GM18868 (cell line): Measurements from ENCODE around the gene HBEGF.
A peak's percentile ranks its signal among the peaks of the same experiment; 100 is the strongest.

Experiments used
- ATAC-seq: cut with Tn5 transposase; IDR thresholded peaks from one replicate; pipeline ENCODE4 v1.9.1; 2021; ENCODE audit warnings: mild to moderate bottlenecking, moderate library complexity; ENCODE audit not compliant: unreplicated experiment

The HBEGF gene

GRCh38 chr5:140305471-140305870 is 40.9 kb downstream of the HBEGF start:
- ATAC-seq: no peak

DNA sequence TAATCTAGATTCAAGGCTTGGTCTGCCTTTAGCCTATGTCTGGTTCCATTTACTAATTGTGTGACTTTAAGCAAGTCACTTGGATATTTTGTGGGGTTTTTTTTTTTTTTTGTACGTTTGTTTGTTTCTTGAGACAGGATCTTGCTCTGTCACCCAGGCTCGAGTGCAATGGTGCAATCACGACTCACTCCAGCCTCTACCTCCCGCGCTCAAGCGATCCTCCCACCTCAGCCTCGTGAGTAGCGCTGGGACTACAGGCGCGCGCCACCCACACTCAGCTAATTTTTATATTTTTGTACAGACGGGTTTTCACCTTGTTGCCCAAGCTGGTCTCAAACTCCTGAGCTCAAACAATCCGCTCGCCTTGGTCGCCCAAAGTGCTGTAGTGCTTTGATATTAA is 42.4 kb downstream of the HBEGF start:
- ATAC-seq: no peak

DNA sequence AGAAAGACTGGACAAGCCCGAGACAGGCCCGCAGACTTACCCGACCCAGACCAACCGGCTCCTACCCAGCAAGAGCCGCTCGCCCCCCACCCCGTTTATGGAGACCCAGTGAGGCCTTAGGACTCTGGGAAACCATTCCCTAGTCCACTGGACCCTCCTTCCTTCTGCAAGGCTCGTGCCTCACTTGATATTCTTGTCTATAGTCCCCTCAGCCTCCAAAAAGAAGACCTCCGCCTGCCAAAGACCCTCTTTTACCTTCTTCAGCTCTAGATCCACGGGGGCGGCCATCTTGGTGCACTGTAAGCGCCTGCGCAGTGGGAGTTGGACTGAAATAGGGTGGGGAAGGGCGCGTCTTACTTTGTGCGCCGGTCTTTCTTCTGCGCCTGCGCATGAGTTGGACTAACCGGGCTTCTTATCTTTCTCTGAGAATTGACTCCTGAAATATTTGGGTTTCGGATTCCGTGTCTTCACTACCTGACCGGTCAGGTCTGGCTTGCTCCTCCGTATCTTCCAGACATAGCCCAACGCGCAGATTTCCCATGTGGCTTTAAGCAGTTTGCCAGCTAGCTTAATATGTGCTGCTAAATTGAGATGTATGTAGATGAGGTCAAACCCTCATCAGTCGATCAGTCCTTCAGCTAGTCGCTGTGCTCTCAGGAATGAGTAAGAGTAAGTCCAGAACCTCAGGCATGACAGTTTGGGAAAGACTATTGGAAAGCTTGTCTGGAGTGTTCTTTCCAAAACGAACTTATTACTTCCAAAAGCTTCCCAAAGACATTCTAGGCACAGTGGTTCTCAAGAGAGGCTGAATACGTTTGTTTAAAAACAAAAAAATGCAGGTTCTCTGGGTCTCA is 43.4 kb downstream of the HBEGF start, which contains the start of gene PFDN1:
TSS of gene PFDN1 (minus strand) at position 316 of the 854 bp plus-strand sequence. CDS start at position 288, 28 bp downstream.
- peak; percentile 98 for ATAC-seq

DNA sequence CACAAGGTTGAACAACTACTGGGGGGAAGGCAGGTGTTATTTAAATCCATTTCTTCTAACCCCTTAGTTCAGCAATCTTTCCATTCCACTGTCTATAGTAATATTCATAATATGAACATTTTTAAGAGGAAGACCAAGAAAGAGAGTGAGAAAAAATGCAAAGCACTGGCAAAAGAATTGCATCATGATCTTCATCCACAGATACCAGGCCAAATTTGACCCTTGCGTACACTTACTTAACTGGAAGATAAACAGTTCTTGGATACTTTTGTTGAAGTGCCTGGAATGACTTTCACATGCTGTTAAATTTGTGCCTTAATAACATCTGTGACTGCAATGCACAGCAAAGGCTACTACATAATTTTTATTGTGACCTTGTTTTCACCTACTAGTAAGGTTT is 45.3 kb downstream of the HBEGF start:
- no peak for ATAC-seq

- no peak for ATAC-seq
Measured at GRCh38 chr5:140299056-140299455, 47.3 kb downstream of the HBEGF start.

DNA sequence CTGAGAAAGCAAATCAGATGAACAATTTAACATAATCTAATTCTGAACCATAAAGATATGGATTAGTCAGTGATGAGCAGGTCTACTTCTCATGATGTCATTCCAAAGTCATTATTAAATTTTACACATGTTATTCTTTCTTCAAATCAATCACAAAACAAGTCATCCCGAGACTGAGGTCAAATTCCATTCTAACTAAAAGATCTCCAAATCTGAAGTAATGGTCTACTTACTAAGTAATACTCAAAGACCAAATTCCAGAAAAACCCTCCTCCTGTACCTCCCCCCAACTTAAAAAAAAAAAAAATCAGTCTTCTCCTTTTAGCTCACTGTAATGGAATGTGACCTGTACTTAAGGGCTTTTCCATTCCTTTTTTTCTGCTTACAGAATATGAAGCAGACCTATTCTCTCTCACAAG is 48.2 kb downstream of the HBEGF start:
- ATAC-seq: no peak

DNA sequence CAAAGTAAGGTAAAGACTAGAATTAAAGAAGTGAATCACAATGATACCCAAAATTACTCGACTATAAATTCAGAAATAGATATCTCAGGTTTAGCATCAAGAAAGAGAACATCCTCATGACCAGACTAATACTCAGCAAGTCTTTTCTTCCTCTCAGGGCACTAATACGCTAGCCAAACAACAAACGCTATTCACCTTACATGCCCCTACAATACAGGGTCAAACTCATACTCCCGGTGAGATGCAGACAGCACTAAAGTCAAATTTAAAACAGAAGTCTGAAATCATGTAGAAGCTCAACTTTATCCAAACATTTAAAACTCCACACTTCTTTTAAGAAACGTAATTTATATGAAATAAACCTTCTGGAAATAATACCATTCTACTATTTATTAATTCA is 49.1 kb downstream of the HBEGF start:
- no peak for ATAC-seq

DNA sequence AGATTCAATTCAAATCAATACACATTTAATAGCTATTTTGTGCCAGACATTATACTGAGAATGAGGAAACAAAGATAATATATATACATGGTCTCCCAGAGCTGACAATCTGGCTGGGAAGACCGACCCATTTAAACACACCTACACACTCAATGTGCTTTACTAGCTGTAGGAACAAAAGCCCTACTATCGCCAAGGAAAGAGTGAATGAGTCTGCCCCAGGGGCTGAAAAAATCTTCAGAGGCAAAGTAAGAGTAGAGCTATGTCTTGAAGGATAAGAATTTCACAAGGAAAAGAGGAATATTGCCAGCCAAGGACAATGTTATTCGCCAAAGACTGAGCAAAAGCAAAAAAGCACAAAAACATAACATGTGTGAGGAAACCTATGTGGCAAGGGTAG is 50.1 kb downstream of the HBEGF start:
- no peak for ATAC-seq

DNA sequence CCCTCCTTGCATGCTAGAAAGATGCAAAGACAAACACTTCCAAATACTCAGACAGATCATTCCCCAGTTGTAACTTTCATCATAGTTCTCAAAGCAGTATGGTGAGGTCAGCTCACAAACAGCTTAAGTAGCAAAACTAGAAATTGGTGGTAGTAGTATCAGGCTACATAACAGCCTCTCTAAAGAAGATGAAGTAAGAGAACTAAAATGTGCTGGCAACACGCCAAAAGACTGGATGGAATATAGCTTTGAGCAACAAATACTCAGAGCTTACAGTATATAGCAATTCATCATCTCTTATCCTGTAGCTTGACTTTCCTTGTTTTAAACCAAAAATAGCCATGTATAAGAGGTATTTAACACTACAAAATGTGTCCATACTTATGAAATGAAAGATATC is 51.0 kb downstream of the HBEGF start:
- ATAC-seq: no peak

GRCh38 chr5:140294753-140295152 is 51.6 kb downstream of the HBEGF start:
- ATAC-seq: no peak

DNA sequence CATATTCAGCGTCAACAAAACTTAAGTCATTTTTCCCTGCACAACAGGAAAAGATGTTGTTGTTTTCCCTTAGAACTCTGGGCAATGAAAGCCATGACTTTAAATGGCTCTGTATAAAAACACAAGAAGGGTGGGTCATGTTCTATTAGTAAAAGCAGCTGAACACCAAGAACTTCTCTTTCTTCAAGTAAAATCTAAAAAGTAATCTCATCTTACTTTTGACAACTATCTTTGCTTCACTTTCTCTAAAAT is 52.6 kb downstream of the HBEGF start:
- ATAC-seq: no peak

DNA sequence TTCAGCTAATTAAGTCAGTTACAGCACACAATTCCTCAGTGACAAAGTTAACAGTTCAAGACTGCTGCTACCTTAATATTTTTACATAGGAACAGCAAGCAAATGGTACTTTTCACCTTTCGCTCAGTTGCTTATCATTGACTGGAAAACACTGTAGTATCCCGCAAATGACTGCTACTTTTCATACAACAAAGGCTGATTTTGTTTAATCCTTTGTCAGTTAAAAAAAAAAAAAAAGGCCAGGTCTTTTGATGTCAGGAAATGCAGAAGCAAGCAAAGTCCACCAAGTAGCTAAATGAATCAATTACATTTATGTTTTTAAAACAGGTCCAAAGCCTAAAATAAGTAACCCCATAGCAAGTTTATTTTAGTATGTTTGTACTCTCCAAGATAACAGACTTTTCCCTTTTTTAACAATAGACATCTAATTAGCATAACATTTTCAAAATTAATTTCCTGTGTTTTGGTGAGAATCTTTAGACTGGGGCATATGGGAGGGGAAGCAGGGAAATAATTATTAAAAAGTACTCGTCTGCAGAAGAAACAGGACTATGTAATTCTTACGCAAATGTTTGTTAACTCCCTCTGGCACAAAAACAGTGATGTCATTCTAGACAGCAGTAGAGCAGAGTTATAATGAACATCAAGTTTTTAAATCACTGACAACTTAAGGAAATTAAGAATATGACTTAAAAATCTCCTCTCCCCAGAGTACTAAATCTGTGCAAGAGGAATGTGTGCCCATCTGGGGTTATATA is 53.1 kb downstream of the HBEGF start:
- no peak for ATAC-seq

DNA sequence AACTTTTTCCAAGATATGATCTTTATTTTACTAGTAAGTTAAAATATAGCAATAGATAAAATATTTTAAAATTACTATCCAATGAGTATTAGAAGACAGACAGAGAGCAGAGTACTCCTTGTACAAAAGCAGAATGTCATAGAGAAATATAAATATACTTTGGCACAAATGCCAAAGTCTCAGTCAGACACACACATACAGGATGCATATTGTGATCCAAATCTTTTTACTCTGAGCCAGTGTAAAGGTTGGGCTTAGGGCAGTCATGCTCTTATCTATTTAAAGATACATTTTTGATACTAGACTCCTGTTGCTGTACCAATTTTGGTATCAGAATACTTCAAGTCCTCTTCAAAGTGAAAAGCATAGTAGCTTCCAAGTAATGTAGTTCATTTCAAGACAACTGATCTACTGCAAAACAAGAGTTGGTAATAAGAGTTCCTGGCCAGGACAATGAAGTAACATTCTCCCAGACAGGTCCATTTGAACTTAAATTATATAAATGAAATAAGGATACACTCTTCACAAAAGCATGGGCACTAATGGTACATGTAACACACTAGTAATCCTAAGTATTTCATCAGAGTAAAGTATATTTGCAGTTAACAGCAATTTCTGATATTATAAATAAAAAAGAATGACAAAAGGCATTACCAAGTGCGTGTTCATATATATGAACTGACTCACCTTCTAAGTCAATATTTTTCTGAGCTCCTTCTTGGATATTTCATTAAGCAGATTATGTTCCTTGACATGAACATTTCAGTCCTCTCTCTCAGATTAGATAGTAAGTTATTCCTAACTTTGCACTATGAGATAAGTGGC is 54.0 kb downstream of the HBEGF start:
- ATAC-seq: no peak

- ATAC-seq: no peak
Measured at GRCh38 chr5:140287801-140288521, 58.4 kb downstream of the HBEGF start.

DNA sequence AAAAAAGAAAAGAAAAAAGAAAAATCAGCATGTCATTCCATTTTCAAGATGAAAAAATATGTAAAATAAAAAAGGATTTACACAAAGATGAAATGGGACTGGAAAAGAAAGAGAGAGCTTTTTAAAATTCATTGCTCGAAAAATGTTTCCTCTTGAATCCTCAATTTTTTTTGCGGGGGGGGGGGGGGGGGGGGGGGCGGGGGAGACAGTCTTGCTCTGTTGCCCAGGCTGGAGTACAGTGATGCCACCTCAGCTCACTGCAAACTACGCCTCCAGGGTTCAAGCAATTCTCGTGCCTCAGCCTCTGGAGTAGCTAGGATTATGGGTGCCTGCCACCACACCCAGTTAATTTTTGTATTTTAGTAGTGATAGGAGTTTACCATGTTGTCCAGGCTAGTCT is 60.0 kb downstream of the HBEGF start:
- ATAC-seq: no peak

- no peak for ATAC-seq
Measured at GRCh38 chr5:140284013-140284412, 62.4 kb downstream of the HBEGF start.
